Inflammatory macrophage treated with lipopolysaccharide for 1 hour (primary cell): ENCODE measurements around the gene UXS1.
"Not testable (repeated sequence)": the region's sequence is repeated elsewhere in the genome, so short reads cannot be mapped to it uniquely, and the experiment has no call there.

Experiments
- DNase-seq, 2 donors: peaks; one replicate each; pipeline ENCODE4 v3.0.0-alpha.2; 2020 to 2022

The UXS1 gene

DNA sequence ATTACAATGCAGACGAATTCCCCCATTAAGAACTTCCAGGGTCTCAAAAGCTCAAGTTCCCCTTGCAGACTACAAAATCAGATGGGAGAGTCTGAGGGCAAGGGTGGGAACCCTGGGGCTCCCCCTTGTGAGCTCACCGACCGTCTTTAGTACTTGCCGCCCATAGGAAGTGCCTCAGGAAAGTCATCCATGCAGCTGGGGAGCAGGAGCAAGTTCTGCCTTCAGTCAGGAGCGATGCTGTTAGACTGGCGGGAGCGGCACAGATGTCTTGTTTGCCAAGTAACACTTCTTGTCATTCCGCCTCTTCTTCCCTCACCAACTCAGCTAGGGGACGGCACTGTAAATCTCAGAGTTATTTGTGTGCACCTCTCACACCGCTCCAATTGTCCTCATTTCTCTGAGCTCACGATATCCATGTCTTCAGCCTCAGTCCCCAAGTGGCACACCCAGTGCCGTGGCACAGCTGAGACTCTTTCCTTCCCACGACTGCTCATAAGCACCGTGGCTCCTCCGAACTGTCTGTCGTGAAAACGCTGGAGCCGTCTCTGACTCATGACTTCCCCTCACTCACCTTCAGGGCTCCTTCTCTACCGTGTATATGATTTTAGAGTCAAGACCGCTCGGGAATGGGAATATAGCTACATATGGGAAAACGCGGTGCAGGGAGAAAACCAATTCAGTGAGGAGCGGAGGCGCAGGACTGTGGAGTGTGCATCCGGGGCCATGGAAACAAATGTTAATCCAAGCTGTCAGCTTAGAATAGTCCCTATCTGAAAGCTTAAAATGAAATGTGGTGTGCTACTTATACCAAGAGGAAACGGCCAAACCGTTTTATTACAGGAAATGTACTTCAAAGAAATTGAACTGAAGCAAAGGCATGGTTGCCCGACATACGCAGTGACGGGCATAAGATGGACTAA, 34.0 kb downstream of the UXS1 start:
- peak in 1 of 2 donors; percentile 41 for DNase-seq

DNA sequence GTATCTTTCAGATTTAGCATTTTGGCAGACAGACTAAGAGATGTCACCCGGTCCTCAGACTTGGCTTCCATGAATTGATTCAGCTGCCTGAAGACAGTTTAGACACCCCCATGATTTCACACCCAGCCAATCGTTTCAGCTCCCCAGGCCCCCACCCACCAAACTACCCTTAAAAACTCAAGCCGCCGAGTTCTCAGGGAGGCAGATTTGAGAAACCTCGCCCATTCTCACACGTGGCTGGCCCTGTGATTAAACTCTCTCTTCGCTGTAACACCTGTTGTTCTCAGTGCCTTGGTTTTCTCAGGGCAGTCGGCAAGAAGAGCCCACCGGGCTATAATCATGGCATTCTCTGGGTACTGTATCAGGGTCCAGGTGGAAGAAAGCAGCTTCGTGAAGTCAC, 35.2 kb downstream of the UXS1 start:
- no peak for DNase-seq

DNA sequence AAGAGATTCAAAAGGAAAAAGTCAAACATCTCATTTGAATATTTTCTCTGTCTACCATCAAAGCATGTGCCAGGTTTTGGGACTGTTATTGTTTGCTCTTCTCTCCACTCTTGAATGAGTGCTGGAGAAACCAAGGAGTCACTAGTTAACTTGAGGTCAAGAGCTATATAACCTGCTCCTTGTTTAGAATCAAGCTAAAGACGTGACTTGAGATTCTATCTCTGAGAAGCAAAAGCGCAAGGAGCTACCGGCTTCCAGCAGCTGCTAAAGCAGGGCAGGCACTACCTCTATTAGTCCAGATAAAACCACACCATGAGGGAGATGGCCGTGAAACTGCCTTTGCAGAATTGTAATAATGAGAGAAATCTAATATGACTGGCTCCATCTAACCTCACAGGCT, 36.0 kb downstream of the UXS1 start:
- DNase-seq, result no peak

DNA sequence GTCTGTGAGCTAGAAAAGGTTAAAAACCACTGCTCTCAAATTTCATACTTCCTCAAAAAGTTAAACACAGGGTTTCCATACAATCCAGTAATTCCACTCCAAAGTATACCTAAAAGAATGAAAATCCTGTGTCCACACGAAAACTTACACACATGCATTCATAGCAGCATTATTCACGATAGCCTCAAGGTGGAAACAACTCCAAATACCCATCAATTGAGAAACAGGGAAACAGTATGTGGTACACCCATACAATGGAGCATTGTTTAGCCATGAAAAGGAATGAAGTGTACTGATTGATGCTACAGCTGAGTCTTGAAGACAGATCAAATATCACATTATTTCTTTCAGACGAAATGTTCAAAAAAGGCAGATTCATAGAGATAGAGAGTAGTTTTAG, 36.7 kb downstream of the UXS1 start:
- DNase-seq, result no peak

DNA sequence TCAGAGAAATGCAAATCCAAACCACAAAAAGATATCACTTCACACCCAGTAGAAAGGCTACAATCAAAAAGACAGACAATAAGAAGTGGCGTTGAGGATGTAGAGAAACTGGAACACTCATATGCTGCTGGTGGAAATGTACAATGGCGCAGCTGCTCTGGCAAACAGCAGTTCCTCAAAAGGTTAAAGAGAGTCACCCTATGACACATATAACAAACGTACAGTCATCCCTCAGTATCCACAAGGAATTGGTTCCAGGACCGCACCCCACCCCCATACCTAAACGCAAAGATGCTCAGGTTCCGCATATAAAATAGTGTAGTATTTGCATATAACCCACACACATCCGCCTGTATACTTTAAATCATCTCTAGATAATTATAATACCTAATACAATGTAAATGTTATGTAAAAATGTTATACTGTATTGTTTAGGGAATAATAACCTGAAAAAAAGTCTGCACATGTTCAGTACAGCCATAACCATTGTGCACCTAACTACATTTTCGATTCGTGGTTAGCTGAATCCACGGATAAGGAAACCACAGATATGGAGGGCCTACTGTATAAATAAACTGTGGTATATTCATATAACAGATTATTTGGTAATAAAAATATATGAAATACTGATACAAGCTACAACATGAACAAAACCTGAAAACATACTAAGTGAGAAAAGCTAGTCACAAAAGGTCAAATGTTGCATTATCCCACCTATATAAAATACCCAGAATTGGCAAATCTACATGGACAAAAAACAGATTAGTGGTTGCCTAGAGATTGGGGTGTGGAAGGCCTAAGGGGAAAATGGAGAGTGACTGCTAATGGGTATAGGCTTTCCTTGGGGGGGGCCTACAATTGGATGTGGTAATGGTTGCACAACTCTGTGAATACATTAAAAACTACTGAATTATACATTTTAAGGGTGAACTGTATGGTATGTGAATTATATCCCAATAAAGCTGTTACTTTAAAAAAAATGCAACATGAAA, 37.5 kb downstream of the UXS1 start:
- no peak for DNase-seq

DNA sequence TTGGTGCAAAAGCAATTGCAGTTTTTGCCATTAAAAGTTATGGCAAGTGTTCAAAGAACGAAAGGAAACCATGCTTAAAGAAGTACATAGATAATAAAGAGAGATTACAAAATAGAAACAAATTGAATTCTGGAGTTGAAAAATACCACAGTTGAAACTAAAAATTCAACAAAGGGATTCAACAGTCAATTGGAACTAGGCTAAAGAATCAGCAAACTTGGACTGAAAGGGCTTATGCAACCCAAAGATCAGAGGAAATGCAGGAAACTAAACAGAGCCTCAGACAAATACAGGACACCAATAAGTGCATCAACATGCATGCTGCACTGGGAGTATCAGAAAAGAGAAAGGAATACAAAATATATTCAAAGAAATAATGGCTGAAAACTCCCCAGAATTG, 40.3 kb downstream of the UXS1 start:
- DNase-seq, result no peak

DNA sequence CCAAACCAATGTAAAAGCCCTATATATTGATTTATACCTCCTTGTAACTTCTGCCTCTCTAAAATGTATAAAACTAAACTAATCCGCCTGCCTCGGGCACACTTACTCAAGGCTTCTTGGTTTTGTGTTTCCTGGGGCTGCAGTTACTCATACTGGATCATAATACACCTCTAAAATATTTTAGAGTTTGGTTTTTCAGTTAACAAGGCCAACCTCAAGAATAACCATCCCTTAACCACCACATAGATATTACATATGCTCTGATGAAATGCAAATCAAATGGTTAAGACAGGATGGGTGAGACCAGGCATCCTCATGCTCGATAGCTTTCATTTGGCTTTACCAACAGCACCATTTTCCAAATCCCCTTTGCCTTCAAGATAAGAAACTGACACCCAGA, 46.4 kb downstream of the UXS1 start:
- no peak for DNase-seq

DNA sequence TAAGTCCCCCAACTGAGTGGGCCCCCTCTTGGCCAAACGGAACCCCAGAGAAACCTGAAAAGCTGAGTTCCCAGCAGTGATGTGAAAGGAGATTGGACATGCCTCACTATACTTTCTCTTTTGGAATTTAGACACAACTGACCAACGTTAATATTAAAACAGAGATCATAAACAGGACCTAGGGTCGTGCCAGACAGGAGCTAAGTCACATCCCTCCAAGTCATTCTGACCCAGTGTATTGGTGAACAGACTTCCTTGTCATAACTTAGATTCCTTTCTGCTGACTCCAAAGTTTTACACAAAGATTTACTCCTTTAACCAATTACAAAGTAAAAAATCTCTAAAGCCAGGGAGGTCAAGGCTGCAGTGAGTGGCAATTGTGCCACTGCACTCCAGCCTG, 46.9 kb downstream of the UXS1 start:
- DNase-seq, result no peak

DNA sequence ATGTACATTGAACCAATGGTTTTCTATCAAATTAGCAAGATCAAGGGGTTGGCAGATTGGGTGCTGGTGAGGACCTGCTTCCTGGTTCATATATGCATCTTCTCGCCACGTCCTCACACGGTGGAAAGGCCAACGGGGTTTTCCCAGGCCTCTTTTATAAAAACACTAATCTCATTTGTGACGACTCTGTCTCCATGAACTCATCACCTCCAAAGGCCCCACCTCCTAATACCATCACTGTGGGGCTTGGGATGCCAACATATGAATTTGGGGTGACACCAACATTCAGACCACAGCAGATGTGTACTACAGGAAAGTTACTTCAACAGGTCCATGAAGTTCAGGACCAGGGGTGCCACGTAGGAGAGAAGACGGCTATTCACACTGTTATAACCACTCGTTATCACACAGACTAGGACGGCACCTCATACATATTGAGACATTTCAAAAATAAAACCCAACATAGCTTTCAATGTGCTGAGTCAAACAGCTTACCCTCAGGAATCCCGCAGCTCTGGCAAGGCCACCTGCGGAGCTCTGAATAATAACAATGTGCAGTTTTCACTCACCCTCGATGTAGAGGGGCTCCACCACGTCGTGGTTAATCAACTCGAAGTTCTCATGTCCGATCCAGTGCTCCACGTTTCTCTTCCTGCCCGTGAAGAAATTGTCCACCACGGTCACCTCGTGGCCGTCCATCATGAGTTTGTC, 49.3 kb downstream of the UXS1 start:
- no peak for DNase-seq

DNA sequence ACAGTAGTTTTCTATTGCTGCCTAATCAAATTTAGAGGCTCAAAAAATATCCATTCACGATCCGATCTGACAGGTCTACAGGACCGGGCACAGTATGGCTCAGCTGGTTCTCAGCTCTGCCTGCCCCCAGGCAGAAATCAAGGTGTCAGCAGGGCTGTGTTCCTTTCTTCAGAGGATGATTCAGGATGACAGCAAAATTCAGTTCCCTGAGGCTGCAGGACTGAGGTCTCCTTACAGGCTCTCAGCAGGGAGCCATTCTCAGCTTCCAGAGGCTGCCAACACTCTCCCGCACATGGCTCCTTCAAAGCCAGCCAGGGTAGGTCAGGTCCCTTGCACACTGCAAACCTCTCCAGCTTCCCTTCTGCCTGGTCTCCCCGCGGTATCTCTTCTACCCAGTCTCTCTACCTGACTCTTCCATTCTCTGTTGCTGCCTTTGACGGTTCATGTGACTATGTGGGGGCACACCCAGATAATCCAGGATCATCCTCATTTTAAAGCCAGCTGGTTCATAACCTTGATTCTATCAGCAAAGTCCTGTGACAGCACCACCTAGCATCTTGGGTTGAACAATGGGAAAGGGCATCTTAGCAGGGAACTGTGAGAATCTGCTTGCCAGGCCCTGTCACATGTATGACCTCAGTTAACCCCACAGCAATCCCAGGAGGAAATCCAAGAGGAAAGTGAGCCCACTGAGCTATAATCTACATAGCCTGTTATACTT, 50.4 kb downstream of the UXS1 start:
- DNase-seq, result no peak

DNA sequence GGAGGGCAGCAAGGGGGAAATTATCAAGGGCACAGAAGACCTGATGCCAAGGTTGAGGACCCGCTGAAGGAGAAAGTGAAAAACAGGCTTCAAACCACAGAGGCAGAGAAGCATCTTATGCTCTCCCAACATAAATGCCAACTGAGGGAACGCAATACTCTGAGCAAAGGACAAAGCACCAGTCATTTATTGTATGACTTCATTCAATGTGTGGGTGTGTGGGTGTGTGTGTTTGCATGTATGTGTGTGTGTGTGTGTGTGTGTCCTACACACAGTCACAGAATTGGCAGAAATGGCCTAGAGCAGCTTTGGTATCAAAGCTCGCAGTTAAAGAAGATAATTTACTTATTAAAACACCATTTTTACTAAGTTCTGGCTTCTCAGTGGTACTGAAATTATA, 51.4 kb downstream of the UXS1 start:
- DNase-seq, result peak; percentile 30 to 36

DNA sequence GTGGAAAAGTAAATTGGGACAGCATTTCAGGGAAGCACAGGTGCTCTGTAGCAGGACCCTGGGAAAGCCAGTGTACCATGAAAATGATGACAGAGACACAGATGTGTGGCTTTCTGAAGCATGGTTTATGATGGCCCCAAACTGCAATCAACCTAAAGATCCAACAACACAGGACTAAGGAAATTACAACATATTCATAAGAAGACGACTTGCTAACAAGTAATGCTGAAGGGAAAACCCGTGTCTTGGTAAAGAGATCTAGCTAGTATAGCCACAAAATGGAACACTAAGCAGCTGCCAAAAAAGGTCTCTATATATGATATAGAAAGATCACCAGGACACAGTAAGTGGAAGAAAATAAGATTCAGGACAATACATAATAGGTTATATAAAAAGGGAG, 53.2 kb downstream of the UXS1 start:
- DNase-seq, result no peak

DNA sequence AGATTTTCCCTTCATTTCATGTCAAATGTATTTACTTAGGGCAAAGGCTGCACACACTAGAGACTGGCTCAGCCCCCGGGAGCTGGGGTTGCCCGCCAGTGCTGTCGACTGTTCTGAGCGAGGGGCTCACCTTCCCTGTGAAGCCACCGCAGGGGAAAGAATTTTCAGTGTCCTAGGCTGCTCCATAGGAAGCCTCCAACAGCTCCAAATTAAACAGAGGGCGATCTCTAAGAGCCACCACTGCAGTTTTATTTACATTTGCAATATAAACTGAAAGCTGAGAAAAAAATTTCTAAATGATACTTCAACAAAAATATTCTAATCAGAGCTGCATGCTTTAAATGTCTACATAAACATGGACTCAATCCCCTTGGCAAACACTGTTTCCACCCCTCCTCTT, 54.0 kb downstream of the UXS1 start:
- no peak for DNase-seq

DNA sequence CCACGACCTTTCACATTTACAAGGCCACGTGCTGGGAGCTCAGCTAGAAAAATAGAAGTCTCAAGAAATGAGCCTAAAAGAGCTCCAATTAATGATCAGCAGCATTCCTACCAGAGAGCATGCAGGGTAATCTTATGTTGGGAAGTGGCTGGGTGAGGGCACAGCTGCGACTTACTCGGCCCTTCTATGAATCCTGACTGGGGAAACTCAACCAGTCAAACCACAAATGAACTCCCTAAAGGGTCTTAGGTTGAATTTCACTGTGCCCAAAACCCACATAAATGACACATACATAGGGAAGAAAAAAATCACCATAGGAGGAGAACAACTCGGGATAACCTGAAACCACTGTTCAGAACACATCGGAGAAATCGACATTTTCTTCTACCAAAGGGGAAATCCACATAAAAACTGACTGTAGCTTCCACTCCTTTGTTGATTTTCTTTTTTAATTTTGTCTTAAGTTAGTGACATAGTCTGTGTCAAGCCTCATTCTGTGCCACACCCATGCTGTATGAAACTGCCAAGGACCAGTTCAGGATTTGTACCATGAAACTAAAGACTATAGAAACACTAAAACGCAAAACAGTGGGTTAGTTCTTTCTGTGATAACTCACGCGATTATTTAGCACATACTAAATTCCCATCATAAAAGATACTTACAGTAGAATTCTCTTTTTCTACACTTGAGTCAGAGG, 54.7 kb downstream of the UXS1 start:
- DNase-seq, result no peak

DNA sequence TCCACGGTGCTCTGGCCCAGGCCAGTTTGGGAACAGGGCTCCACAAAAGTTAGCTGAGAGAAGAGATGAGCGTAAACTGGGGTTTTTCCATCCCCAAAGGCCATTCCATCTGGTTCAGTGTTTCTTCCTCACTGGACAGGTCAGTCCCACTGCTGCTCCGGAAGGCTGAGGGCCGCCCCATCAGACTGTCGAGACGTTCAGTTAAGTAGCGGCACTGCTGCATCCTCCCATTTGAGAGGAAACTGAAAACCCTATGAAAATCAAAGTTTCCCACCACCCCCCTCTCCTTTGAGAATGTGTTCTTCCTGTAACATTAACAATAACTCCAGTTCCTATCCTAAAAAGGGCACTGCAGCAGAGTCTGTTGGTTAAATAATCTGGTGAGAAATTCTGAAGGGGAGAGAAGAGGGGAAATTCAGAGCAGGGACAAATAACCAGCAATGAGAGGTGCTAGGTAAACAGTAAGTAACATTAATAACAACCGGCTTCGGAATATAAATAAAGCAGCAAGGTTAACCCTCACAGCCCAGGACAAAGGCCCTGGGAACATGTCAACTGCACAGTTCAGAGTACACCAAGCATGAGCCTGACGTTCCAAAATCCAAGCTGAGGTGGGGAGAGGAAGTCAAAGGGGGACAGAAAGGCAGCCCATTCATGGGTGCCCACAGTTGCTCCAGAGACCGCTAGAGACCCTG, 55.4 kb downstream of the UXS1 start:
- no peak for DNase-seq

DNA sequence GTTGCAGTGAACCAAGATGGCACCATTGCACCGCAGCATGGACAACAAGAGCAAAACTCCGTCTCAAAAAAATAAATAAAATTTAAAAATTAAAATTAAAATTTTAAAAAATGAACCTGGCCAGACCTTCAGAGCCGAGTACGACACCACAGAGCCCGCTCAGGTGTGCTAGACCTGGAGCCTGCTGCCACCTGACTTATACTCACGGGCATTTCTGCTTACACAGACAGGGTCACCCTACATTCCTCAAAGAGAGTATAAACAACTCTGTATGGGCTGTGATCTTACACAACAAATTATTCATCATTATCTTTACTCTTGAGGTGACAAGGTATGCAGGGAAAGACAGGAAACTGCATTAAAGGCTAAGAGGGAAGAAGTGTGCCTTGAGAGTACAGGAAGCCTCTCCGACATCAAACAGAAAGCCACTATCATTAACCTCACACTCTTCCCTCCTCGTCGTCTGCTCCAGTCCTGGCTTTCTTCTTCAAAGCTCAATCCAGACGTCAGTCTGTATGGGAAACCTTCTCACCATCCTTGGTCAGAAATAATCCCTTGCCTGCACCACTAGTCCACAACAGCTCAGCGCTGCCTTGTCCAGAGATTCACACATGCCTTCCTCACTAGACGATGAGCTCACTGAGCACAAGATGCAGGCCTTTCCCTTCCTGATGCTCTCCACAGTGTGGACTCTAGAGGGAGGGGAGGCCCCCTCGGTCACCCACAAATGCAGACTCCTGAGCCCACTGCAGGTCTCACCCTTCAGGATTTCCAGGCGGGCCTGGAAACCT, 56.2 kb downstream of the UXS1 start:
- DNase-seq, result no peak

DNA sequence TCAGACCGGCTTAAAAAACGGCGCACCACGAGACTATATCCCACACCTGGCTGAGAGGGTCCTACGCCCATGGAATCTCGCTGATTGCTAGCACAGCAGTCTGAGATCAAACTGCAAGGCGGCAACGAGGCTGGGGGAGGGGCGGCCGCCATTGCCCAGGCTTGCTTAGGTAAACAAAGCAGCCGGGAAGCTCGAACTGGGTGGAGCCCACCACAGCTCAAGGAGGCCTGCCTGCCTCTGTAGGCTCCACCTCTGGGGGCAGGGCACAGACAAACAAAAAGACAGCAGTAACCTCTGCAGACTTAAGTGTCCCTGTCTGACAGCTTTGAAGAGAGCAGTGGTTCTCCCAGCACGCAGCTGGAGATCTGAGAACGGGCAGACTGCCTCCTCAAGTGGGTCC, 62.9 kb downstream of the UXS1 start:
- DNase-seq, result not testable (repeated sequence)

DNA sequence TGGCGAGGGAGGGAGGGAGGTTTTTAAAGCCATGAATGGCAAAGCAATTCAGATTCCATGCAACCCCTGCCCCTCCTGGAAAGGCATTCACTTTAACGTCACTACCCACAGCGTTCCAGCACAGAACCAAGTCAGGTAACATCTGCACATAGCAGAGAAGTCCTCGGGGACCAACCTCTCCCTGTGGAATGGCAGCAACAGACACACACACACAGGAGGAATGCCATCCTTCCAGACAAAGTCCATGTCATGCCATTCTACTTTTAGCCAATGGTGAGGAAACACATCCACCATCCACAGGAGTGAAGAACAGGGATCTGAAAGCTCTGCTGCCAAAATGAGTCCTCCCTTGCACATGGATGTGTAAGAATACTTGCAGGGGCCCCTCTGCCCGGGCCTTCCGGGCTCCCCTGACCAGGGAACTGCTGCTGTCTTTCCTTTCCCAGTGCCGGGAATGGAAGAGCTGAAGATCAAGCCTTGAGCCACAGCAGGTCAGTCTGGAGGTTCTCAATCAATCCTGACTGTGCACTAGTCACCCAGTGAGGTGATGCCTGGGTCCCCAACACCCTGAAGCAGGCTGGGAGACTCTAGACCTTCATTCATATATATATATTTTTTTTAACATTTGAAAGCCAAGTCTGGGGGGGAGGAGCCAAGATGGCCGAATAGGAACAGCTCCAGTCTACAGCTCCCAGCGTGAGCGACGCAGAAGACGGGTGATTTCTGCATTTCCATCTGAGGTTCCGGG, 63.7 kb downstream of the UXS1 start:
- no peak for DNase-seq

DNA sequence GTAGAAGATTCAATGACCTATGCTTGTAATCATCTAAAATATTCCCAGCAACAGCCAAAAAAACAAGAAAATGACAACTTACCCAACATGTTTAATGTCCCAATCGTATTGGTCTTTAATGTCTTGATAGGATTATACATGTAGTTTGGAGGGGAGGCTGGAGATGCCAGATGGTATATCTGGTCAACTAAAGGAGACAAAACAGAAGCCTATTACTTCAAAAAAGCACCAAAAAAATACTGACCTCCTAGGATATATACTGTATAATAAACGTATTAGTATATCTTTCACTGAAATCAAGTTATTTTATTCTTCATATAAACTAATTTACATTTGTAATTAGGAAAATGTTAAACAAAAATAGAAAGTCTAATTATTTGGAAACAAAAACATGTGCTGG, 64.5 kb downstream of the UXS1 start:
- no peak for DNase-seq

DNA sequence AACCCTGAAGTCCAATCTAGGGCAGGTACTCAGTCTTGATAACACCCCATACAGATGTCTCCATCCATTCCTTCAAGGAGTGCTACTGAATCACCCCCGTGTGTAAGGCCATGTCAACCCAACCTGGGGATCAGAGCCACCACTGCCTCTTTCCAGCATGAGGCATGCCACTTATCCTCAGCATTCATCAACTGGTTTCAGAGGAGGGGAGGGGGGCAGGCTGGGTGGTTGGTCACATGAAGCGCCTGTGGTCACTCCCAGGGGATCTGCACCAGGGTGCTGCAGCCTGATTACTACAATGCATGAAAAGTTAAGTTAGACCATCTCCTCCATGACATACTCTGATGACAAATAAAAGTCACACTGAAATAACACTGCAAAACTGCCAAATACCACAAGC, 65.0 kb downstream of the UXS1 start:
- no peak for DNase-seq
